Activated effector memory CD4-positive, alpha-beta T cell treated with anti-CD3 and anti-CD28 coated beads, Interleukin-2, amount 50 U/mL, for 16 hours (primary cell): ENCODE results near the gene PATE1.

ENCODE experiments used
- DNase-seq: peaks from one replicate; pipeline ENCODE4 v3.0.0-alpha.2; 2020

The PATE1 gene

GRCh38 chr11:125797641-125798040, 51.6 kb downstream of the PATE1 start:
- DNase-seq = no peak
